GM12875 (cell line): ENCODE data around the gene KIAA1586.
"Not testable (repeated sequence)": the region's sequence is repeated elsewhere in the genome, so short reads cannot be mapped to it uniquely, and the experiment has no call there.

ENCODE experiments used
- H3K4me3 ChIP-seq: one replicate; pipeline ENCODE4 v1.5.1; 2011; ENCODE audit warnings: low read depth, low read length, control low read depth
- TF ChIP-seq, protein P1 (sequence below): IDR thresholded peaks from 2 replicates; pipeline ENCODE4 v1.5.1; 2011; ENCODE audit warnings: low read depth, mild to moderate bottlenecking, control low read depth, inconsistent platforms, low read length, moderate library complexity, borderline replicate concordance; ENCODE audit not compliant: insufficient read depth

The KIAA1586 gene

DNA sequence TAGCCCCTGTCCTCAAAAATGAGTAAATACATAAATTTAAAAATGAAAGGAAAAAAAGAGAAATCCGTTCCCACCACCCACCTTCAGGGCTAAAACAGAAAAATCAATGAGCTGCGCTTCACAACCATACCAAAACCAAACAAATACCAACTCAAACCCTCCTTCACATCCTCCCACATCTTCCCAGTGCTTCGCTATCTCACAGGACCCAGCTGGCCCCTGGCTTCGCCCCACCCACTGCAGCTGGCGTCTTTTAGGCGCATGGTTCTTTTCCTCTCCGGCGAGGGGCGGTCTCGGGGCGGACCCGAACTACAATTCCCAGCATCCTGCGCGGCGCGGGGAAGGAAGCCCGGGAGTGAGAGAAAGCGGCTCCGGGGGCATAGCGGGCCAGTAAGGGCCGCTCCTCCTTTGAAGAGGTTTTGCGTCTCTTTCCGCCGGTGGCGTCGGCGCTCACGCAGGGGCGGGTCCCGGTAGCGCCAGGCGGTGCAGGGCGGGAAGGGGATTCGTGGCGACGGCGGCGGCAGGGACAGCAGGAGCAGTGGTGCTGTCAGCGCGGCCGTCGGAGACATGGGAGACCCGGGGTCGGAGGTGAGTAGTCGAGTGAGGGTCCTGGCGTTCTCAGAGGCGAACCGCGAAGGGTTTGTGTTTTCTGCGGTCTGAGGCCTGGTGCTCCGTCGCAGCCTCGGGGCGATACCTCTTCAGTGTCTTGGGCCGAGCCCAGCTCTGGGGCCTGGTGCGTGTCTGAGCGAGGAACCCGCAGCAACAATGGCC lies 43.4 kb downstream of the KIAA1586 start, which contains the start of gene ZNF451:
ZNF451 (plus strand) TSS at position 502 of the 771 bp plus-strand sequence; CDS start at position 568, 66 bp downstream.
- H3K4me3 ChIP-seq = peak within 1 kb of the TSS; percentile 58
- TF ChIP-seq, protein P1, sequence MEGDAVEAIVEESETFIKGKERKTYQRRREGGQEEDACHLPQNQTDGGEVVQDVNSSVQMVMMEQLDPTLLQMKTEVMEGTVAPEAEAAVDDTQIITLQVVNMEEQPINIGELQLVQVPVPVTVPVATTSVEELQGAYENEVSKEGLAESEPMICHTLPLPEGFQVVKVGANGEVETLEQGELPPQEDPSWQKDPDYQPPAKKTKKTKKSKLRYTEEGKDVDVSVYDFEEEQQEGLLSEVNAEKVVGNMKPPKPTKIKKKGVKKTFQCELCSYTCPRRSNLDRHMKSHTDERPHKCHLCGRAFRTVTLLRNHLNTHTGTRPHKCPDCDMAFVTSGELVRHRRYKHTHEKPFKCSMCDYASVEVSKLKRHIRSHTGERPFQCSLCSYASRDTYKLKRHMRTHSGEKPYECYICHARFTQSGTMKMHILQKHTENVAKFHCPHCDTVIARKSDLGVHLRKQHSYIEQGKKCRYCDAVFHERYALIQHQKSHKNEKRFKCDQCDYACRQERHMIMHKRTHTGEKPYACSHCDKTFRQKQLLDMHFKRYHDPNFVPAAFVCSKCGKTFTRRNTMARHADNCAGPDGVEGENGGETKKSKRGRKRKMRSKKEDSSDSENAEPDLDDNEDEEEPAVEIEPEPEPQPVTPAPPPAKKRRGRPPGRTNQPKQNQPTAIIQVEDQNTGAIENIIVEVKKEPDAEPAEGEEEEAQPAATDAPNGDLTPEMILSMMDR = no peak

DNA sequence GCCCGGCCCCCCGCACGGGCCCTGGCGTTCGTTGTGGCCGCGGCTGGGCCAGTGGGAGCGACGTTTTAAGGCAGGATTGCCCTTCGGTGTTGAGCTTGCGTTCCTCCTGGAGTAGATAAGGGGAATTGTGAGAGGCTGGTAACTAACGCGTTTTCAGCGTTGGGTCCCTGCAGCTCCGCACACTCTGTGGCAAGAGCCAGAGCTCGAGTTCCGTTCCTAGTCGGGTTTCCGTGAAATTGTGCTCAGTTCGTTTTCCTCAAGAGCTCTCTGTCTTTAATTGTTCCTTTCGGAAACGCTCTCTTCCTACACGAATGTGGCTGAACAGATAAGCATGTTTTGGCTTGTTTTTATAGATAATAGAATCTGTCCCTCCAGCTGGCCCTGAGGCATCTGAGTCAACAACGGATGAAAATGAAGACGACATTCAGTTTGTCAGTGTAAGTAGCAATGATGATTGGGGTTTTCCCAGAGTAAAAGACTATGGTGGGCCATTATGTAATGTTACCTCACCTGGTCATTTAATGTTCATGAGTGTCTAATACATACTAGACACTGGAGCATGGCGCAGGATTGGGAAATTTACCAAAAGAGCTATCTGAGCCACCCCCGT lies 44.1 kb downstream of the KIAA1586 start:
- H3K4me3 ChIP-seq = not testable (repeated sequence)

DNA sequence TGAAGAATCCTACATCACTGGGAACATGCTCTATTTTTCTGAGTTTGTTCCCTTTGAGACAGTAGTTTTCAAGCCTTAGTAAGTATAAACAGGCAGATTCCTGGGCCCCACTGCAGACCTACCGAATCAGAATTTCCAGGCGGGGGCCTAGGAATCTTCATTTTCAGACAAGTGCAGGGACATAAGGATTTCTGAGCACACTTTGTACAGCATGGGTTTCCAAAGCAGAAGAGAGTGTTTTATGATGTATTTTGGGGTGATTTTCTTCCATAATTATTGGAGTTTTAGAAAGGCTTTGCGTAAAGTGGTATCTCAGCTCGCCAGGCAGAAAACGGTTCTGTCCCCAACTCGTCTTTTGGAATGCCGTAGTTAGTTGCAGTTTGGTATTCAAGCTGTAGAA lies 44.9 kb downstream of the KIAA1586 start:
- not testable (repeated sequence) for H3K4me3 ChIP-seq

DNA sequence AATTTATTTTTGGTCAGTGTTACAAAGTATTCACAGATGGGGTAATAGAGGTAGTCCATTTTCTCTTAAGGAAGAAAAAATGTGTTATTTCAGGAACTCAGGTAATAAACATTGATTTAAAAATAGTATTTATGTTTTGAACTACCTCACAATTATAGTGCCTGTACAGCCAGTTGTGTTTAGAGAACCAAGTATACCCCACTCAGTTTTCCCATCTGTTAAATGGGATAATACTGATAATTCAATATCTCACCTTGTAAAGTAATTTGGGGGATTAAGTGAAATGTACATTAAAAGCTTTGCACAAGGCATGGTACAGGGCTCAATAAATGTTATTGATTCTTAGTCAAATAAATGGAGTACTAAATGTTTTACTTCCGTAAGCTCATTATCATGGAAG lies 48.2 kb downstream of the KIAA1586 start:
- TF ChIP-seq, protein P1 = no peak

DNA sequence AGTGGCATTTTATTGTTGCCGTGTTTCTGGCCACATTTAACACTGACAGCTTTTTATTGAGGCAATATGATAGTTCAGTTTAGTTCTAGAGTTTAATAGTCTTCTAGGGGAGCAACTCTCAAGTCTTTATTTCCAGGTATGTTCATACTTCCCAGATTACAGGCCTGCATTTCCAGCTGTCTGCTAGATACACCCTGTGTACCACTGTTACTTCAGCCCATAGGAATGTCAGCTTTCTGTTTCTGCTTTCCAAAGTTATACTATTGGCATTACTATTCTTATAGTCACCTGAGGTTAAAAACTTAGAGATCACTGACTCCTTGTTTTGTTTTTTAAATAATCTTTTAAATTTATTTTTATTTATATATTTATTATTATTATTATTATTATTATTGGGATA lies 51.1 kb downstream of the KIAA1586 start:
- TF ChIP-seq, protein P1 = no peak
- H3K4me3 ChIP-seq = no peak overlapping the region

More for the DNA sequence above, 48.2 kb downstream of the KIAA1586 start:
- no peak overlapping the region for H3K4me3 ChIP-seq

DNA sequence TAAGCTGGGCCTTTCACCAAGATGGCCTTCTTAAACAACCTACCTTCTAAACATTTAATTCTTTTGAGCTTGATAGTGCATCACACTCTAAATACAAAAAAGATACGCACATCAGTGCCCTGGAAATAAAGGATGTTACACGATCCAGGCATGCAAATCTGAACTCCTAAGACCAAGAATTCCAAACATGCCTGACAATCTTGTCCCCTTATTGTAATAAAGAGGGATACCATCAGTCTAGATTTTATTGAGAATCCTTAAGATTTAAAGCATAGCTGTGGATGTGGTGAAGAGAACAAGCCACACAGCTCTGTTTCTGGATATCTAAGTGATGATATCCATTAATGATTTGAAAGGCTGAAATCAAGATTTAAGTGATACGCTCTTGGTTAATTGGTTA lies 56.5 kb downstream of the KIAA1586 start:
- TF ChIP-seq, protein P1 = no peak
- no peak overlapping the region for H3K4me3 ChIP-seq

DNA sequence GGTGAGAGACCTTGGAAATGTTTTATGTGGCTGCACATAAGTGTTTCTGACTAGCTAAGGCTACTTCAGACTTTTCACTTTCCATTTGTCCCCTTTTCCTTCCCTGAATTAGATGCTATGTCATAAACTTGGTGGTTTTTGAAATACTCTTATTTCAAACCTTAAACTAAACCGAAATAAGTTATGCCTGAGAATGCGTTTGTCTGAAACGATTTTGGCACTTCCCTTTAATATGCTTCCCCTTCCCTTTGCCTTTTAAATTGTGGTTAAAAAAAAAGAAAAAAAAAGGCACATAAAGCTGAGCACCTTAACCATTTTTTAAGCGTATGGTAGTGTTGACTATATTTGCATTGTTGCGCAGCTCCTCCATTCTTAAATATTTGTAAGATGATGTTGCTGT lies 57.8 kb downstream of the KIAA1586 start:
- no peak overlapping the region for H3K4me3 ChIP-seq
- TF ChIP-seq, protein P1 = no peak
